GM12878 (cell line): ENCODE measurements around the gene ZNF397. TPM values are rescaled to one million over a fixed set of nuclear protein-coding genes. Genes with fewer than 3 reads are reported as not detected.

Source experiments
- ATAC-seq: fragments of 200-7000 bp; cut with Tn5 transposase; 3 replicates; pipeline ENCODE4 v1.9.1; 2020; ENCODE audit warnings: mild to moderate bottlenecking, moderate library complexity
- BruUV-seq: library from RNA; stranded (reverse); fragments of 400-500 nt; replicated peaks from 2 replicates; lab custom pipeline; 2021; lab: Mats Ljungman, UMichigan
- CTCF ChIA-PET: fragments of 300-600 bp; sonication (Branson Sonifier 250); formaldehyde crosslinking; extraction: SDS; loops from one replicate; lab custom pipeline; 2021; ENCODE audit warnings: inconsistent platforms; lab: Yijun Ruan, JAX
- POLR2A ChIA-PET: fragments of 350-600 bp; formaldehyde crosslinking; extraction: SDS; loops from one replicate; lab custom pipeline; 2021; ENCODE audit warnings: inconsistent platforms; lab: Charles Lee
- RAD21 ChIA-PET: fragments of 300-600 bp; sonication (Branson Sonifier 250); formaldehyde crosslinking; loops from one replicate; lab custom pipeline; 2023; ENCODE audit warnings: antibody characterized with exemption; ENCODE audit not compliant: unreplicated experiment; lab: Charles Lee
- SMC1A ChIA-PET: fragments of 300-600 bp; sonication (Branson Sonifier 250); formaldehyde crosslinking; loops from one replicate; lab custom pipeline; 2023; ENCODE audit not compliant: unreplicated experiment, uncharacterized antibody; lab: Charles Lee
- DNase-seq: peaks from one replicate; pipeline ENCODE4 v3.0.0-alpha.2; 2011; ENCODE audit warnings: low read depth, low spot score
- FAIRE-seq: peaks from 3 replicates; lab custom pipeline; 2011; peaks lifted over from hg19 to GRCh38; lab: Jason Lieb, UNC
- H2AFZ ChIP-seq: 2 replicates; pipeline ENCODE4 v1.6.0; 2011; ENCODE audit warnings: low read depth, low read length, control low read depth; ENCODE audit not compliant: control insufficient read depth
- H3K27ac ChIP-seq: 2 replicates; pipeline ENCODE4 v1.5.1; 2011; ENCODE audit warnings: control low read depth; ENCODE audit not compliant: control insufficient read depth, insufficient read depth
- H3K27me3 ChIP-seq, 2 experiments: replicated peaks in 1 of 2; 2 replicates each; pipeline versions ENCODE4 v1.6.0 to v1.6.1; 2011; ENCODE audit warnings: low read length in 1 of 2; ENCODE audit not compliant: control insufficient read depth in 2 of 2, insufficient read depth in 2 of 2
- H3K36me3 ChIP-seq, 2 experiments: 2 replicates each; pipeline ENCODE4 v1.5.1; 2011; ENCODE audit warnings: low read length in 1 of 2; ENCODE audit not compliant: control insufficient read depth in 2 of 2, insufficient read depth in 2 of 2
- H3K4me1 ChIP-seq: 2 replicates; pipeline ENCODE4 v1.6.1; 2011; ENCODE audit warnings: mild to moderate bottlenecking, low read length, moderate library complexity, mixed read lengths; ENCODE audit not compliant: control insufficient read depth, insufficient read depth
- H3K4me2 ChIP-seq: 2 replicates; pipeline ENCODE4 v1.6.0; 2011; ENCODE audit warnings: control low read depth; ENCODE audit not compliant: control insufficient read depth, insufficient read depth
- H3K4me3 ChIP-seq: fragments of 200-600 bp; sonication (generic); 2 replicates; pipeline ENCODE4 v1.5.1; 2016
- H3K79me2 ChIP-seq: 2 replicates; pipeline ENCODE4 v1.6.0; 2011; ENCODE audit warnings: low read length; ENCODE audit not compliant: control insufficient read depth, insufficient read depth
- H3K9ac ChIP-seq: 2 replicates; pipeline ENCODE4 v1.8.0; 2011; ENCODE audit warnings: low read length, control low read depth, mixed read lengths; ENCODE audit not compliant: control insufficient read depth, insufficient read depth
- H3K9me3 ChIP-seq: replicated peaks from 3 replicates; pipeline ENCODE4 v1.5.1; 2011; ENCODE audit warnings: mild to moderate bottlenecking, low read length; ENCODE audit not compliant: control insufficient read depth, insufficient read depth
- H4K20me1 ChIP-seq: 2 replicates; pipeline ENCODE4 v1.6.0; 2011; ENCODE audit not compliant: control insufficient read depth, insufficient read depth
- DPF2 ChIP-seq: fragments of 450-650 bp; IDR thresholded peaks from 2 replicates; pipeline ENCODE4 v1.6.1; 2017; ENCODE audit warnings: mild to moderate bottlenecking
- EGR1 ChIP-seq, 2 experiments: IDR thresholded peaks; 1 replicate in 1 of 2; 2 replicates in 1 of 2; pipeline ENCODE4 v1.6.1; 2011 to 2012; ENCODE audit warnings: low read depth in 2 of 2, low read length in 2 of 2, borderline replicate concordance in 1 of 2, mild to moderate bottlenecking in 1 of 2, moderate library complexity in 1 of 2
- IRF3 ChIP-seq: fragments of 450-650 bp; IDR thresholded peaks from 2 replicates; pipeline ENCODE4 v1.6.1; 2014; ENCODE audit warnings: mild to moderate bottlenecking
- IRF5 ChIP-seq: fragments of 450-650 bp; IDR thresholded peaks from 2 replicates; pipeline ENCODE4 v1.6.1; 2017; ENCODE audit warnings: borderline replicate concordance
- MYB ChIP-seq: fragments of 150-350 bp; IDR thresholded peaks from 2 replicates; pipeline ENCODE4 v1.6.1; 2014; ENCODE audit warnings: mild to moderate bottlenecking, low read depth, low read length, borderline replicate concordance
- PKNOX1 ChIP-seq: fragments of 450-650 bp; IDR thresholded peaks from 2 replicates; pipeline ENCODE4 v1.6.1; 2016; ENCODE audit warnings: mild to moderate bottlenecking
- POLR2AphosphoS5 ChIP-seq: IDR thresholded peaks from 2 replicates; pipeline ENCODE4 v1.6.1; 2011; ENCODE audit warnings: mild to moderate bottlenecking, low read length, inconsistent platforms
- SPI1 ChIP-seq: IDR thresholded peaks from 2 replicates; pipeline ENCODE4 v1.6.1; 2011; ENCODE audit warnings: low read depth, mild to moderate bottlenecking, low read length, moderate library complexity, borderline replicate concordance; ENCODE audit not compliant: insufficient read depth
- ZBTB33 ChIP-seq: fragments of 450-650 bp; IDR thresholded peaks from 2 replicates; pipeline ENCODE4 v1.6.1; 2017; ENCODE audit warnings: mild to moderate bottlenecking
- ZBTB40 ChIP-seq: fragments of 450-650 bp; IDR thresholded peaks from 2 replicates; pipeline ENCODE4 v1.6.1; 2016; ENCODE audit warnings: mild to moderate bottlenecking, moderate library complexity, borderline replicate concordance
- ZNF622 ChIP-seq: fragments of 450-650 bp; IDR thresholded peaks from 2 replicates; pipeline ENCODE4 v1.6.1; 2017; ENCODE audit warnings: mild to moderate bottlenecking, inconsistent platforms
- in situ Hi-C: fragments of 300-500 bp; cut with MboI; formaldehyde crosslinking; loops from 9 replicates; pipeline ENCODE4 v1.14.3; 2018; ENCODE audit warnings: mixed read lengths
- intact Hi-C: fragments of 100-400 bp; cut with micrococcal nuclease; formaldehyde crosslinking; loops from one replicate; pipeline ENCODE4 v1.14.2; 2022; ENCODE audit not compliant: unreplicated experiment
- polyA plus RNA-seq, 11 experiments: library from polyadenylated mRNA; depleted of rRNA in 4 of 11; unstranded in 6 of 11; stranded (reverse) in 5 of 11; fragments of >200 nt; fragmentation: Nextera tagmentation in 4 of 11; fragmentation: Illumina TruSeq in 1 of 11; extraction: Ambion mirVana in 4 of 11; extraction: Trizol in 1 of 11; gene quantifications; 1 replicate in 1 of 11; 2 replicates in 10 of 11; pipeline versions ENCODE4 v1.2.1 to v1.2.3, GENCODE V29; 2011 to 2016; ENCODE audit warnings: inconsistent platforms in 2 of 11, missing spikeins in 2 of 11, low read depth in 1 of 11
- total RNA-seq, 4 experiments: library from RNA; depleted of rRNA in 3 of 4; stranded (reverse); fragments of >200 nt in 3 of 4; fragmentation: Illumina TruSeq in 1 of 4; extraction: Trizol in 1 of 4; gene quantifications; 2 replicates each; pipeline versions ENCODE4 v1.2.1 to v1.2.3, GENCODE V29; 2013 to 2021

The ZNF397 gene
- total and polyA plus RNA-seq, 10 of the 15 experiments (the other 5 are each of a cell fraction or from before 2014, with no cell fraction given): 5.2 to 13.3 (median 10.8) TPM

- CTCF ChIA-PET: no interaction called here
- Histone ChIP-seq H4K20me1 (no peaks in the 10 kb centered on the region), H3K79me2 (no peaks in the 10 kb centered on the region), H3K27ac (no peak overlapping the region), H3K27me3 (no peaks in the 10 kb centered on the region), H3K4me3 (no peak overlapping the region), H3K9me3 (peaks cover 10% of the 10 kb centered on the region; the same call in 2 of the 3 replicates), H3K9ac (no peak overlapping the region), H3K36me3 (peaks cover 2 to 4% of the 10 kb centered on the region in 2 experiments; a peak in 1 of 4 replicates), H2AFZ (no peak overlapping the region), H3K4me2 (no peak overlapping the region), H3K4me1 (no peaks in the 10 kb centered on the region)
- DNase-seq: no peak
- POLR2A ChIA-PET: no interaction called here
- no TSS peak for BruUV-seq
- RAD21 ChIA-PET: no interaction called here
- intact Hi-C loops (no loop called here), in situ Hi-C loops (no loop called here)
- FAIRE-seq: no peak
- SMC1A ChIA-PET: interaction anchor here (0.6 to 2.0 kb wide), 2 partner anchors 10 to 75 kb away, joined by 3 to 6 read pairs; no protein-coding TSS in a partner anchor
- ATAC-seq: no peak
- TF ChIP-seq EGR1 (IDR thresholded peaks at IDR 0.05; ENCODE audit: borderline replicate concordance in 1 of 2, low read depth in 2 of 2, low read length in 2 of 2) (no peak), MYB (no peak), PKNOX1 (no peak), DPF2 (no peak), IRF5 (no peak), POLR2AphosphoS5 (no peak), ZBTB33 (no peak), IRF3 (no peak), ZBTB40 (no peak), ZNF622 (no peak), SPI1 (no peak)
Observed at GRCh38 chr18:35278969-35279368, 38.1 kb downstream of the ZNF397 start.
